ENCODE results near the gene RPL29. TPM values are rescaled to one million over a fixed set of nuclear protein-coding genes. Genes with fewer than 3 reads are reported as not detected.

Gene RPL29
- total RNA-seq, 1 donor from 2014 or later: 1,237 TPM

DNA sequence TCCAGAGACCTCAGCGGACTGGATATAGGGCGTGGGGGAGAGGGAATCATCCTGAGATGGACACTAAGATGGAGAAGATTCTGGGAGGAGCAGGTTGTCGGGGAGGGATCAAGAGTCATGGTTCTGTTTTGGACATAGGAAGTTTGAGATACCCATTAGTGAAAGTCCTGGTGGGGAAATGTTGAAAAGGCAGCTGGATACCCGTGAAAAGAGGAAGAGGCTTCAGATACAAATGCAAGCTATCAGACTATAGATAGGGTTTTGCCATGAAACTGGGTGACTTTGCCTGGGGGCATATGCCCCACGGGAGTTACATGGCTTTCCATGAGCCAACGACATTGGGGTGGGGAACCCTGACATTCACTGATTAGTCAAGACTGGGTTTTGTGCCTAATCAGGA, 41.6 kb downstream of the RPL29 start:
- peak overlapping the region; percentile 3 for H3K4me3 Mint-ChIP-seq
- H3K9me3 Mint-ChIP-seq: no peaks in the 10 kb centered on the region

DNA sequence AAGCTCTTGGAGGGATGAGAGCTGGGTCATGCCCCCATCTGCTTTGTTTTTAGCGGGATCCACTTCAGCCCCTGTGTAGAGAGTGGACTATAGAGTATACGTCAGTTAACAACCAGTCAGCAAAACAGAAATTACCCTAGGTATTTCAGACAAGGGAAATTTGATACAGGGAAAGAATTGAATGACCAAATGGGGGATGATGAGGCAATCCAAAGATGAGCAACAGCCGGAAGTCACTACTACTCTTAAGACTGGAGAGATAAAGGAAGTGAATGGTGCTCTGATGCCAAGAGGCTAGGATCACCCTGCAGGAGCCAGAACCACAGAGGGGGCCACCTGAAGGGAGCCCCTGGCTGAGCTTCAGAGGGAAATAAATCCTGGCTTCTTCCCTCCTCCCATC, 42.2 kb downstream of the RPL29 start:
- DNase-seq (ENCODE audit: low spot score in 2 of 2, unreplicated experiment in 2 of 2): no peak
- Mint-ChIP-seq H3K27me3 (ENCODE audit: low read depth) (peaks cover 46% of the 10 kb centered on the region), H3K27ac (no peak overlapping the region), H3K36me3 (peaks cover 3% of the 10 kb centered on the region), H3K4me3 (no peak overlapping the region), H3K9me3 (no peaks in the 10 kb centered on the region), H3K4me1 (peaks cover 2% of the 10 kb centered on the region)
- TF ChIP-seq, protein P1, sequence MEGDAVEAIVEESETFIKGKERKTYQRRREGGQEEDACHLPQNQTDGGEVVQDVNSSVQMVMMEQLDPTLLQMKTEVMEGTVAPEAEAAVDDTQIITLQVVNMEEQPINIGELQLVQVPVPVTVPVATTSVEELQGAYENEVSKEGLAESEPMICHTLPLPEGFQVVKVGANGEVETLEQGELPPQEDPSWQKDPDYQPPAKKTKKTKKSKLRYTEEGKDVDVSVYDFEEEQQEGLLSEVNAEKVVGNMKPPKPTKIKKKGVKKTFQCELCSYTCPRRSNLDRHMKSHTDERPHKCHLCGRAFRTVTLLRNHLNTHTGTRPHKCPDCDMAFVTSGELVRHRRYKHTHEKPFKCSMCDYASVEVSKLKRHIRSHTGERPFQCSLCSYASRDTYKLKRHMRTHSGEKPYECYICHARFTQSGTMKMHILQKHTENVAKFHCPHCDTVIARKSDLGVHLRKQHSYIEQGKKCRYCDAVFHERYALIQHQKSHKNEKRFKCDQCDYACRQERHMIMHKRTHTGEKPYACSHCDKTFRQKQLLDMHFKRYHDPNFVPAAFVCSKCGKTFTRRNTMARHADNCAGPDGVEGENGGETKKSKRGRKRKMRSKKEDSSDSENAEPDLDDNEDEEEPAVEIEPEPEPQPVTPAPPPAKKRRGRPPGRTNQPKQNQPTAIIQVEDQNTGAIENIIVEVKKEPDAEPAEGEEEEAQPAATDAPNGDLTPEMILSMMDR (IDR thresholded peaks at IDR 0.05; ENCODE audit: unreplicated experiment): no peak

More for the DNA sequence above, 41.6 kb downstream of the RPL29 start:
- peaks cover 2% of the 10 kb centered on the region for H3K4me1 Mint-ChIP-seq
- no peak for DNase-seq (ENCODE audit: low spot score in 2 of 2, unreplicated experiment in 2 of 2)
- H3K36me3 Mint-ChIP-seq: peaks cover 3% of the 10 kb centered on the region
- H3K27ac Mint-ChIP-seq: no peak overlapping the region
- peaks cover 46% of the 10 kb centered on the region for H3K27me3 Mint-ChIP-seq (ENCODE audit: low read depth)
- TF ChIP-seq, protein P1 (IDR thresholded peaks at IDR 0.05; ENCODE audit: unreplicated experiment): no peak

DNA sequence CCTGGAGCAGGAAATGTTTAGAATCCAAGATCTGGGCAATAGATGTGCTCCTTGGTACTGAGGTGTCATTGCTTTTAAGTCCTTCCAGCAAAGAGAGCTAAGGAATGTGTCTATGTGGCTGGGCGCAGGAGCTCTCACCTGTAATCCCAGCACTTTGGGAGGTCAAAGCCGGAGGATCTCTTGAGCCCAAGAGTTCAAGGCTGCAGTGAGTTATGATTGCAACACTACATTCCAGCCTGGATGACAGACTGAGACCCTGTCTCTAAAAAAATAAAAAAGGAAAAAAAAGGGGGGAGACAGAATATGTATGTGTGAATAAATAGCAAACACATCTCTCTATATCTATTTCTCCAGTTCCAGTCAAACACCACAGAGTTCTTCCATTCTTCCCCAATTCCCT, 44.8 kb downstream of the RPL29 start:
- Mint-ChIP-seq H3K27me3 (ENCODE audit: low read depth) (peaks cover 45% of the 10 kb centered on the region), H3K4me1 (peaks cover 2% of the 10 kb centered on the region), H3K9me3 (no peaks in the 10 kb centered on the region), H3K36me3 (no peaks in the 10 kb centered on the region), H3K27ac (no peak overlapping the region), H3K4me3 (no peak overlapping the region)
- DNase-seq (ENCODE audit: low spot score in 2 of 2, unreplicated experiment in 2 of 2): no peak
- TF ChIP-seq, protein P1 (IDR thresholded peaks at IDR 0.05; ENCODE audit: unreplicated experiment): no peak

DNA sequence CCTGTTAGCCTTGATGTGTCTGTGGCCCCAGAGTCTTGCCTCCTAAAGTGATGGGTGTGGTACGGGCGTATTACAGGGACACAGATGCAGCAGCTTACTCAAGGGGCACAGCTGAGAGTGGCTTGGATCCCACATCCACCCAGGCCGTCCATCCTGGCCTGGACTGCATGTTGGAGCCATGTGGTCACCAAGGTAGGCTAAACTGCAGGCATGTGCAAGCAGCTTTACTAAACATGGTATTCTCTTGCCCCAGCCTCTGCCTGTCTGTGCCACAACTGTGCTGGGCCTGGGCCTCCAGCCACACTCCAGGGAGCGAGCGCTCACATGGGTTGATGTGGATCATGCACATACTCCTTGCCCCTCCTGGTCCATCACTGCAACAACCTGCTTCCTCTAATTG, 46.6 kb downstream of the RPL29 start:
- H3K36me3 Mint-ChIP-seq: no peaks in the 10 kb centered on the region
- H3K4me3 Mint-ChIP-seq: no peak overlapping the region
- no peak for DNase-seq (ENCODE audit: low spot score in 2 of 2, unreplicated experiment in 2 of 2)
- peaks cover 30% of the 10 kb centered on the region for H3K27me3 Mint-ChIP-seq (ENCODE audit: low read depth)
- H3K9me3 Mint-ChIP-seq: no peaks in the 10 kb centered on the region
- peaks cover 2% of the 10 kb centered on the region for H3K4me1 Mint-ChIP-seq
- H3K27ac Mint-ChIP-seq: no peak overlapping the region
- TF ChIP-seq, protein P1 (IDR thresholded peaks at IDR 0.05; ENCODE audit: unreplicated experiment): no peak

DNA sequence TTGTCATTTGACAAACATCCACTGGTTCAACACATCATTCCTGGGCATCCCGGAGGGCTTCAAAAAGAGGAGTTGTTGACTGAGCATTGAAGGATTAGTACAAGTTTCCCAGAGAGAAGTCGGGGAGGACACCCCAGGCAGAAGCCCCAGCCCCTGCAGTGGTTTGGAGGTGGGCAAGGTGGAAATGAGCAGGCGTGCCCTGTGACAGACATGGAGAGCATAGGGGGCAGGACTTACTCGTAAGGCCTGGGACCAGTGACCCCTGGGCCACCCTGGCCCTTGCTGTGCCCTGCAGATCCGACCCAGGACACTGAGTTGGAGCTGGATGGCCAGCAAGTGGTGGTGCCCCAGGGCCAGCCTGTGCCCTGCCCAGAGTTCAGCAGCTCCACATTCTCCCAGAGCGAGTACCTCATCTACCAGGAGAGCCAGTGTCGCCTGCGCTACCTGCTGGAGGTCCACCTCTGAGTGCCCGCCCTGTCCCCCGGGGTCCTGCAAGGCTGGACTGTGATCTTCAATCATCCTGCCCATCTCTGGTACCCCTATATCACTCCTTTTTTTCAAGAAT, 47.6 kb downstream of the RPL29 start:
- H3K27ac Mint-ChIP-seq: no peak overlapping the region
- peaks cover under 1% of the 10 kb centered on the region for H3K4me1 Mint-ChIP-seq
- no peak overlapping the region for H3K4me3 Mint-ChIP-seq
- no peaks in the 10 kb centered on the region for H3K36me3 Mint-ChIP-seq
- peaks cover 20% of the 10 kb centered on the region for H3K27me3 Mint-ChIP-seq (ENCODE audit: low read depth)
- DNase-seq (ENCODE audit: low spot score in 2 of 2, unreplicated experiment in 2 of 2): no peak
- no peaks in the 10 kb centered on the region for H3K9me3 Mint-ChIP-seq
- TF ChIP-seq, protein P1 (IDR thresholded peaks at IDR 0.05; ENCODE audit: unreplicated experiment): no peak

All from mesothelial cell of epicardium (in vitro differentiated cells).